ENCODE measurements around the gene HES3.

Gene HES3

GRCh38 chr1:6233376-6233775 is 10.6 kb upstream of the HES3 start:
- no peak overlapping the region for H3K27ac ChIP-seq (ENCODE audit: insufficient read depth in 1 of 2, low read depth in 1 of 2, low read length in 2 of 2, poor library complexity in 1 of 2, severe bottlenecking in 2 of 2)
- no peaks in the 10 kb centered on the region for H3K9me3 ChIP-seq (ENCODE audit: control extremely low read depth in 1 of 5, control insufficient read depth in 4 of 5, insufficient read depth in 2 of 5, low read depth in 1 of 5, low read length in 4 of 5)
- ChIA-PET POLR2A (no interaction called here), CTCF (no interaction called here)
- H3K36me3 ChIP-seq (ENCODE audit: control insufficient read depth in 4 of 4, insufficient read depth in 4 of 4, low read length in 3 of 4), result peaks cover 3 to 42% (median 31%) of the 10 kb centered on the region in 4 experiments
- no peak overlapping the region for H3K4me3 ChIP-seq (ENCODE audit: control insufficient read depth in 1 of 7, extremely low read depth in 1 of 7, insufficient read depth in 4 of 7, low read depth in 2 of 7, low read length in 6 of 7)
- peaks cover 4 to 16% (median 11%) of the 10 kb centered on the region in 4 experiments for H3K4me1 ChIP-seq (ENCODE audit: control extremely low read depth in 1 of 4, control insufficient read depth in 4 of 4, insufficient read depth in 4 of 4, low read length in 3 of 4)
- H3K27me3 ChIP-seq (replicated peaks in 2 of 5; ENCODE audit: control insufficient read depth in 4 of 5, insufficient read depth in 5 of 5, low read length in 4 of 5), result peaks cover 0 to 11% (median 0%) of the 10 kb centered on the region in 5 experiments
- DNase-seq, result no peak
- whole genome bisulfite sequencing (ENCODE audit: insufficient coverage), result no CpG with 5 or more reads among the region's 1 CpG

GRCh38 chr1:6234502-6235295 is 9.3 kb upstream of the HES3 start:
- peaks cover 4 to 16% (median 13%) of the 10 kb centered on the region in 4 experiments for H3K4me1 ChIP-seq (ENCODE audit: control extremely low read depth in 1 of 4, control insufficient read depth in 4 of 4, insufficient read depth in 4 of 4, low read length in 3 of 4)
- H3K36me3 ChIP-seq (ENCODE audit: control insufficient read depth in 4 of 4, insufficient read depth in 4 of 4, low read length in 3 of 4), result peaks cover 3 to 33% (median 28%) of the 10 kb centered on the region in 4 experiments
- CTCF ChIA-PET, result interaction anchor here (0.7 to 2.6 kb wide), 3 partner anchors 28 to 128 kb away, joined by 3 to 12 read pairs (median 3); partner anchors contain the start of gene RNF207
- 90% methylated on average over 14 of the region's 20 CpGs for WGBS (ENCODE audit: insufficient coverage)
- POLR2A ChIA-PET, result no interaction called here
- H3K9me3 ChIP-seq (ENCODE audit: control extremely low read depth in 1 of 5, control insufficient read depth in 4 of 5, insufficient read depth in 2 of 5, low read depth in 1 of 5, low read length in 4 of 5), result no peaks in the 10 kb centered on the region
- peak overlapping the region in 1 of 2 experiments; percentile 66 for H3K27ac ChIP-seq (ENCODE audit: insufficient read depth in 1 of 2, low read depth in 1 of 2, low read length in 2 of 2, poor library complexity in 1 of 2, severe bottlenecking in 2 of 2)
- DNase-seq, result no peak
- peaks cover 0 to 25% (median 0%) of the 10 kb centered on the region in 5 experiments for H3K27me3 ChIP-seq (replicated peaks in 2 of 5; ENCODE audit: control insufficient read depth in 4 of 5, insufficient read depth in 5 of 5, low read length in 4 of 5)
- H3K4me3 ChIP-seq (ENCODE audit: control insufficient read depth in 1 of 7, extremely low read depth in 1 of 7, insufficient read depth in 4 of 7, low read depth in 2 of 7, low read length in 6 of 7), result peak overlapping the region in 6 of 7 experiments; percentile 63 to 95 (median 78)

GRCh38 chr1:6235296-6235677 is 8.7 kb upstream of the HES3 start:
- H3K36me3 ChIP-seq (ENCODE audit: control insufficient read depth in 4 of 4, insufficient read depth in 4 of 4, low read length in 3 of 4), result peaks cover 3 to 30% (median 22%) of the 10 kb centered on the region in 4 experiments
- peak in 1 of 3 donors; percentile 23 for DNase-seq
- H3K4me1 ChIP-seq (ENCODE audit: control extremely low read depth in 1 of 4, control insufficient read depth in 4 of 4, insufficient read depth in 4 of 4, low read length in 3 of 4), result peaks cover 4 to 16% (median 13%) of the 10 kb centered on the region in 4 experiments
- peaks cover 0 to 30% (median under 1%) of the 10 kb centered on the region in 5 experiments for H3K27me3 ChIP-seq (replicated peaks in 2 of 5; ENCODE audit: control insufficient read depth in 4 of 5, insufficient read depth in 5 of 5, low read length in 4 of 5)
- 0% methylated on average over 19 of the region's 30 CpGs for WGBS (ENCODE audit: insufficient coverage)
- ChIA-PET CTCF (interaction anchor here (0.7 to 2.6 kb wide), 3 partner anchors 28 to 127 kb away, joined by 3 to 12 read pairs (median 3); partner anchors contain the start of gene RNF207), POLR2A (no interaction called here)
- H3K4me3 ChIP-seq (ENCODE audit: control insufficient read depth in 1 of 7, extremely low read depth in 1 of 7, insufficient read depth in 4 of 7, low read depth in 2 of 7, low read length in 6 of 7), result peak overlapping the region; percentile 44 to 95 (median 76)
- H3K9me3 ChIP-seq (ENCODE audit: control extremely low read depth in 1 of 5, control insufficient read depth in 4 of 5, insufficient read depth in 2 of 5, low read depth in 1 of 5, low read length in 4 of 5), result no peaks in the 10 kb centered on the region
- peak overlapping the region in 1 of 2 experiments; percentile 66 for H3K27ac ChIP-seq (ENCODE audit: insufficient read depth in 1 of 2, low read depth in 1 of 2, low read length in 2 of 2, poor library complexity in 1 of 2, severe bottlenecking in 2 of 2)

GRCh38 chr1:6237093-6237492 is 6.9 kb upstream of the HES3 start:
- 100% methylated on average over 3 of the region's 4 CpGs for WGBS (ENCODE audit: insufficient coverage)
- peaks cover 4 to 23% (median 19%) of the 10 kb centered on the region in 4 experiments for H3K4me1 ChIP-seq (ENCODE audit: control extremely low read depth in 1 of 4, control insufficient read depth in 4 of 4, insufficient read depth in 4 of 4, low read length in 3 of 4)
- H3K36me3 ChIP-seq (ENCODE audit: control insufficient read depth in 4 of 4, insufficient read depth in 4 of 4, low read length in 3 of 4), result peaks cover under 1 to 20% (median 9%) of the 10 kb centered on the region in 4 experiments
- ChIA-PET POLR2A (no interaction called here), CTCF (interaction anchor here (0.6 to 2.3 kb wide), 2 partner anchors 10 to 1411 kb away, joined by 3 to 12 read pairs; no protein-coding TSS in a partner anchor)
- H3K27ac ChIP-seq (ENCODE audit: insufficient read depth in 1 of 2, low read depth in 1 of 2, low read length in 2 of 2, poor library complexity in 1 of 2, severe bottlenecking in 2 of 2), result no peak overlapping the region
- peaks cover 0 to 48% (median 16%) of the 10 kb centered on the region in 5 experiments for H3K27me3 ChIP-seq (replicated peaks in 2 of 5; ENCODE audit: control insufficient read depth in 4 of 5, insufficient read depth in 5 of 5, low read length in 4 of 5)
- no peak for DNase-seq
- H3K9me3 ChIP-seq (ENCODE audit: control extremely low read depth in 1 of 5, control insufficient read depth in 4 of 5, insufficient read depth in 2 of 5, low read depth in 1 of 5, low read length in 4 of 5), result no peaks in the 10 kb centered on the region
- no peak overlapping the region for H3K4me3 ChIP-seq (ENCODE audit: control insufficient read depth in 1 of 7, extremely low read depth in 1 of 7, insufficient read depth in 4 of 7, low read depth in 2 of 7, low read length in 6 of 7)

GRCh38 chr1:6239213-6239752 is 4.7 kb upstream of the HES3 start:
- H3K27ac ChIP-seq (ENCODE audit: insufficient read depth in 1 of 2, low read depth in 1 of 2, low read length in 2 of 2, poor library complexity in 1 of 2, severe bottlenecking in 2 of 2), result no peak overlapping the region
- H3K27me3 ChIP-seq (replicated peaks in 2 of 5; ENCODE audit: control insufficient read depth in 4 of 5, insufficient read depth in 5 of 5, low read length in 4 of 5), result peaks cover 0 to 70% (median 26%) of the 10 kb centered on the region in 5 experiments
- no peak overlapping the region for H3K4me3 ChIP-seq (ENCODE audit: control insufficient read depth in 1 of 7, extremely low read depth in 1 of 7, insufficient read depth in 4 of 7, low read depth in 2 of 7, low read length in 6 of 7)
- ChIA-PET CTCF (interaction anchor here (1.0 to 2.3 kb wide), 4 partner anchors 8 to 216 kb away, joined by 3 to 12 read pairs (median 3); no protein-coding TSS in a partner anchor), POLR2A (no interaction called here)
- peaks cover 4 to 24% (median 19%) of the 10 kb centered on the region in 4 experiments for H3K4me1 ChIP-seq (ENCODE audit: control extremely low read depth in 1 of 4, control insufficient read depth in 4 of 4, insufficient read depth in 4 of 4, low read length in 3 of 4)
- no peaks in the 10 kb centered on the region for H3K9me3 ChIP-seq (ENCODE audit: control extremely low read depth in 1 of 5, control insufficient read depth in 4 of 5, insufficient read depth in 2 of 5, low read depth in 1 of 5, low read length in 4 of 5)
- whole genome bisulfite sequencing (ENCODE audit: insufficient coverage), result 21% methylated on average over 5 of the region's 7 CpGs
- DNase-seq, result no peak
- peaks cover 0 to 3% (median under 1%) of the 10 kb centered on the region in 4 experiments for H3K36me3 ChIP-seq (ENCODE audit: control insufficient read depth in 4 of 4, insufficient read depth in 4 of 4, low read length in 3 of 4)

GRCh38 chr1:6239950-6240768 is 3.8 kb upstream of the HES3 start:
- WGBS (ENCODE audit: insufficient coverage), result 42% methylated on average over 13 of the region's 17 CpGs
- CTCF ChIA-PET, result interaction anchor here (0.8 to 0.9 kb wide), 3 partner anchors 99 to 233 kb away, joined by 3 read pairs; no protein-coding TSS in a partner anchor
- Histone ChIP-seq H3K27ac (ENCODE audit: insufficient read depth in 1 of 2, low read depth in 1 of 2, low read length in 2 of 2, poor library complexity in 1 of 2, severe bottlenecking in 2 of 2) (no peak overlapping the region), H3K4me1 (ENCODE audit: control extremely low read depth in 1 of 4, control insufficient read depth in 4 of 4, insufficient read depth in 4 of 4, low read length in 3 of 4) (peaks cover under 1 to 21% (median 12%) of the 10 kb centered on the region in 4 experiments), H3K9me3 (ENCODE audit: control extremely low read depth in 1 of 5, control insufficient read depth in 4 of 5, insufficient read depth in 2 of 5, low read depth in 1 of 5, low read length in 4 of 5) (no peaks in the 10 kb centered on the region), H3K27me3 (replicated peaks in 2 of 5; ENCODE audit: control insufficient read depth in 4 of 5, insufficient read depth in 5 of 5, low read length in 4 of 5) (peaks cover 0 to 76% (median 28%) of the 10 kb centered on the region in 5 experiments), H3K36me3 (ENCODE audit: control insufficient read depth in 4 of 4, insufficient read depth in 4 of 4, low read length in 3 of 4) (no peaks in the 10 kb centered on the region), H3K4me3 (ENCODE audit: control insufficient read depth in 1 of 7, extremely low read depth in 1 of 7, insufficient read depth in 4 of 7, low read depth in 2 of 7, low read length in 6 of 7) (no peak overlapping the region)
- peak in 1 of 3 donors; percentile 35 for DNase-seq
- POLR2A ChIA-PET, result interaction anchor here (0.8 kb wide), 1 partner anchor 191 kb away, joined by 3 read pairs; no protein-coding TSS in a partner anchor

All from common myeloid progenitor, CD34-positive (primary cell).